GM12892 (cell line): ENCODE data around the gene MEGF11.

Source experiments
- DNase-seq: peaks from one replicate; pipeline ENCODE4 v3.0.0; 2011; ENCODE audit not compliant: insufficient read length
- FAIRE-seq: peaks from 2 replicates; lab custom pipeline; 2011; peaks lifted over from hg19 to GRCh38; lab: Jason Lieb, UNC
- POLR2A ChIP-seq: IDR thresholded peaks from 2 replicates; pipeline ENCODE4 v1.6.1; 2011; ENCODE audit warnings: low read depth, low read length, control low read depth
- POLR2AphosphoS5 ChIP-seq: IDR thresholded peaks from 2 replicates; pipeline ENCODE4 v1.6.1; 2011; ENCODE audit warnings: low read depth, low read length, control low read depth
- TAF1 ChIP-seq: IDR thresholded peaks from 2 replicates; pipeline ENCODE4 v1.6.1; 2011; ENCODE audit warnings: low read depth, mild to moderate bottlenecking, control low read depth, low read length, borderline replicate concordance

MEGF11 gene

DNA sequence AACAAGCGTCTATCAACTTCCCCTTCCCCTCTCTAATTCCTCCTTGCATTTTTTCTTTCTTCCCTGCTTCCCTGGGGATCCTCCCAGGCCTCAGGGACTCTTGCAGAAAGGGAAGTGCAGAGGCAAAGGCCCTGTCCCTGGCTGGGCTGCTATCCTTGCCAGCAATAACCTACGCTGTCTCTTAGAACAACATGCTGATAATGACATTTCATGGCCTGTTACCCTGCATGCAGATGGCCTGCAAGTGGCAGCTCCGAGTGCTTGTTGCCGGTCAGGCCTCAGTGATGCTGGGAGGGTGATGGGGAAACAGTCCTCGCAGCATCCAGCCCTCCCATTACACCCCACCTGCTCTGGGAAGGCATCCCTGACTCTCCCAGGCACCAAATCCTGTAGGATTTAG is 216.7 kb downstream of the MEGF11 start:
- no peak for TF ChIP-seq POLR2AphosphoS5
- TF ChIP-seq POLR2A, result no peak
- TF ChIP-seq TAF1, result no peak
- FAIRE-seq (no peak), DNase-seq (no peak)

DNA sequence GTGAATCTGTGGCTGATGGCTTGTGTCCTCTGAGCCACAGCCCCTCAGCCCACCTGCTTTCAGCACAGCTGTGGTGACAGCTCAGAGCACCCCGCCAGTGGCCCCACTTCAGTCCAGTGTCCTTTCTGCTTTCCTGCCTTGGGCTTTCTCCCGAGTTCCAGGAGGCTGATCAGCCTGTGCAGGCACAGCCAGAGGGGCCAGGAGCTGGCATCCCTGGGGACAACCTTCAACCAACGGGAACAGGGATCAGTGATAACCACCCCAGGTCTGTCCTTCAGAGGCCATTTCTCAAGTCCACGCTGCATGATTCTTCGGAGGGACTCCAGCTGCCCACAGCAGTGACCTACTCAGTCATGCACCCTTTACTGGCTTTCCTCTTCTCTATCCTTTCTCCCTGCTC is 217.6 kb downstream of the MEGF11 start:
- FAIRE-seq, result no peak
- no peak for TF ChIP-seq TAF1
- no peak for TF ChIP-seq POLR2AphosphoS5
- TF ChIP-seq POLR2A, result no peak
- DNase-seq, result no peak

DNA sequence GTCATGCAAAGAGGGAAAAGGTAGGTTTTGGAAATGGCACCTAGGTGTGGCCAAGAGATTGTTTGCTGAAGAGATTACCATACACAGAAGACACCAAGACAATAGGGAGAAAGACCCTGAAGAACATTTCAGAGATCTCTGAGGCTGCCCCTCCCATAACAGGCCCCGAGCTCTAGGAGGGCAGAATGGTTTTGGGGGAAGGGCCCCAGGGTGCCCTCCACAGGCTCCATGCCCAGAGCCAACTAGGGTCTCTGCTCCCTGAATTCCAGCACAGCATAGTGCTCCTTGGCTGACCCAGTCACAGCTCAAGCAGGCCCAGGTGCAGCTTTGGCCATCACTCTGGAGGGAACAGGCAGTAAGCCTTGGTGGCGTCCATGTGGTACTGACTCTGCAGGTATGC is 220.4 kb downstream of the MEGF11 start:
- FAIRE-seq, result no peak
- DNase-seq, result no peak
- no peak for TF ChIP-seq POLR2AphosphoS5
- TF ChIP-seq POLR2A, result no peak
- no peak for TF ChIP-seq TAF1

DNA sequence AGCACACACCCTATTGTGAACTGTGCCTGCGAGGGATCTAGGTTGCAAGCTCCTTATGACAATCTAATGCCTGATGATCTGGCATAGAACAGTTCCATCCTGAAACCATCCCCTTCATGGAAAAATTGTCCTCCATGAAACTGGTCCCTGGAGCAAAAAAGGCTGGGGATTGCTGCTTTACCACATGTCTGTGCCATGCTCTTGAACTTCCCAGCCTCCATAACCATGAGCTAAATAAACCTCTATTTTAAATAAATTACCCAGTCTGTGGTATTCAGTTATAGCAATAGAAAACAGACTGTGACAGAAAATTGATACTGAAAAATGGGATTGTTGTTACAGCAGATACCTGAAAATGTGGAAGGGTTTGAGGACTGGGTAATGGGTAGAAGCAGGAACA is 221.5 kb downstream of the MEGF11 start:
- no peak for FAIRE-seq
- TF ChIP-seq POLR2AphosphoS5 (no peak), TAF1 (no peak), POLR2A (no peak)
- no peak for DNase-seq

DNA sequence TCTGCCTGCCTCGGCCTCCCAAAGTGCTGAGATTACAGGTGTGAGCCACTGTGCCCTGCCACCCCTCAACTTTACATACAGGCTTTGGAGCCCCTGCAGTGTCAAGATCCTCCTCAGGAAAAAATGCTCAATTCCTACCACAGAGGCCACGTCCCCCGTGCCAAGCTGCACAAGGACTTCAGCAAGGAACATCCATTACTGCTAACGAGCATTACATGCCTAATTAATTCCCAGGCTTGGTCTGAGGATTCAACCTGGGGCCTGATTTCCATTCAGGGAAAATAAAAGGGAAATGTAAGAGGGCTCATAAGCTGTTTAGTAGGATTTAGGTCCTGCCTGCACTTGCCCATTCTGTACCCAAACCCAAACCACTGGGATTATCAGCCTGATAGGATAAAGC is 222.9 kb downstream of the MEGF11 start:
- DNase-seq, result no peak
- no peak for TF ChIP-seq TAF1
- TF ChIP-seq POLR2AphosphoS5, result no peak
- no peak for TF ChIP-seq POLR2A
- FAIRE-seq, result no peak

DNA sequence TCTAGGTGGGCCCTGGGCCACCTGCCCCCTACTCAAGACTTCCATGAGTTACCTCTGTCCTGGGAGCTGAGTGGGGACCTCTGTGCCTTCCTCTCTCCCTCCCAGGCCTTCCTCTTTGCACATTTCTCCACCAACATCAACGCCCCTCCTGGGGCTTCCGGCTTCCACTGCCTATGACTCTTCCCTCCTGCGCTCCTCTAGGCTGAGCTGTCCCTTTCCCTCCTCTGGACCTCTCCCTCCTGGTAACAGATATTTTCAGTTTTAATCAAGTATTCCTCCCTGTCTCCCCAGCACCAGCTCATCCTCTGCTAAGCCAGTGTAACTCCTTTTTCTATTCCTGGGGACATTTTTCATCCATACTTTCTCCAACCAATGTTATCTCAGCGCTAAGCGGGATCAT is 223.9 kb downstream of the MEGF11 start:
- DNase-seq, result no peak
- FAIRE-seq, result no peak
- TF ChIP-seq POLR2AphosphoS5 (no peak), POLR2A (no peak), TAF1 (no peak)

DNA sequence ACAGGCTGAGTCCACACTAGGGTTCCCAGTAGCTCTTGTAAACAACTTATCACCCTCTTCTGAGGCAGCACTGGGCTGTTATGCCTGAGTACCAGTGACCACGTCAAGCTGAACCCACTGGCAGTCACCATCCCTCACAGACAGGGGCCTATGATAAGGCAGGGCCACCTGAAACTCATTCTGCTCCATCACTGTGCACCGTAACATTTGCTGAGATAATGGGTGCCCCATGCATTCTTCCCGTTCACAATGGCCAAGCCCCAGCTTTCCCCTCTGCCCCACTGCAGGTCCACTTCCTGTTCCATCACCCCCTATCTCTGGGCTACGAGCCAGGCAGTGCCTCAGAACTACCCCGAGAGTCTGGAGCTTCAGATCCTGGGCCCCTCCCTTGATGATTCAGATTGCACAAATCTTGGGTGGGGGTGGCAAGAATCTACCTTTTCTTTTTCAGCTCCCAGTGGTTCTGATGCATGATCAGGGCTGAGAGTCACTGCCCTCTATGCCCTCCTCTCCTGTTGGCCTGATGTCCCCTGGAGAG is 226.2 kb downstream of the MEGF11 start:
- DNase-seq (no peak), FAIRE-seq (no peak)
- TF ChIP-seq TAF1, result no peak
- TF ChIP-seq POLR2A, result no peak
- TF ChIP-seq POLR2AphosphoS5, result no peak

DNA sequence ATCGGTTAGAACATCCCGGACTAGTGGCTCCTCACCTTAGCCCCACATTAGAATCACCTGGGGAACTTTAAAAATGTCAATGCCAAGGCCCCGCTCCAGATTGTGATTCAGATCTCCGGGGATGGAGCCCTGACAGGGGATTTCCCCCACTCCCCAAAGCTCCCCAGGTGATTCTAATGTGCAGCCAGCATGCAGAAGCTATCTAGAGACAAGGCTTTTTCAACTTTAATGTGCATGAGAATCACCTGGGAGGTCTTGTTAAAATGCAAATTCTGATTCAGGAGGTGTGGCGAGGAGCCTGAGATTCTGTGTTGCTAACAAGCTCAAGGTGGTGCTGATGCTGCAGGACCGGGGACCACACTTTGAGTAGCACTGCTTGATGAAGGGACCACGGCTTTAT is 227.6 kb downstream of the MEGF11 start:
- no peak for TF ChIP-seq POLR2AphosphoS5
- TF ChIP-seq POLR2A, result no peak
- no peak for TF ChIP-seq TAF1
- DNase-seq (no peak), FAIRE-seq (no peak)

DNA sequence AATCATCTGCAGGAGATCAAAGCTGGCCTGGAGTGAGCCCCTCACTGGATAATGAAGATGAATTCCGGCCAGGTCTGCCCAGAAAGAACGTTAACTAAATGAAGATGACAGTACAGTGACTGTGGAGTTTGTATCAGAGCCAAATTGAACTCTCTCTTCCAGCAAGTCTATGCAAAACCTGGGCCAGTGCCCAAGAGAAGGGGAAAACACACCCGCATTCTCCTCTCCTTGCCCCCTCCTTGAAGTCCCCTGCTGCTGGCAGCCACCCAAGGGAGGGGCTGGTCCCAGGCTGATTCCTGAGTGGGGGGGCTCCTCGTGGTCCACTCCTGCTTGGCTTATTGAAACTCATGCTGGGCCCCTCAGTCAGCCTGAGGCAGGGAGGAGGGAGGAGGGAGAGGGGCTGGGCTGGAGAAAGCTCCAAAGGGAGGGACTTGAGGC is 228.5 kb downstream of the MEGF11 start:
- no peak for FAIRE-seq
- TF ChIP-seq POLR2A (no peak), POLR2AphosphoS5 (no peak), TAF1 (no peak)
- DNase-seq, result no peak

DNA sequence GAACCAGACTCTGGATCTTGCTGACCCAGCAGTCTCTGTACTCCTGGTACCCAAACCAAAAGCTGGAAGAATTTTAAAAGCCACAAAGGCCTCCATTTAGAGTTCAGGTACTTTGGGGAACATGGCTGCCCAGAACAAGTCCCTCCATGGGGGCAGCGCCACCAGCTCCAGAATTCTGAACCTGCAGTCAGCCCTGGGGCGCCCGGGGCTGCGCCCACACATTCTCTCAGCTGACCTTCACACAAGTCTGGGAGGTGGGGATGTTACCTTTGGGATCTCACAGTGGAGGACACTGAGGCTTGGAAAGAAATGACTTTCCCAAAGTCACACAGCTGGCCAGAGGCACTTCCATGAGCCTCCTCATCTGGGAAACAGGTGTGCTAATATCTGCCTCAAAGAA is 229.4 kb downstream of the MEGF11 start:
- TF ChIP-seq TAF1, result no peak
- TF ChIP-seq POLR2AphosphoS5, result no peak
- TF ChIP-seq POLR2A, result no peak
- DNase-seq (no peak), FAIRE-seq (no peak)

DNA sequence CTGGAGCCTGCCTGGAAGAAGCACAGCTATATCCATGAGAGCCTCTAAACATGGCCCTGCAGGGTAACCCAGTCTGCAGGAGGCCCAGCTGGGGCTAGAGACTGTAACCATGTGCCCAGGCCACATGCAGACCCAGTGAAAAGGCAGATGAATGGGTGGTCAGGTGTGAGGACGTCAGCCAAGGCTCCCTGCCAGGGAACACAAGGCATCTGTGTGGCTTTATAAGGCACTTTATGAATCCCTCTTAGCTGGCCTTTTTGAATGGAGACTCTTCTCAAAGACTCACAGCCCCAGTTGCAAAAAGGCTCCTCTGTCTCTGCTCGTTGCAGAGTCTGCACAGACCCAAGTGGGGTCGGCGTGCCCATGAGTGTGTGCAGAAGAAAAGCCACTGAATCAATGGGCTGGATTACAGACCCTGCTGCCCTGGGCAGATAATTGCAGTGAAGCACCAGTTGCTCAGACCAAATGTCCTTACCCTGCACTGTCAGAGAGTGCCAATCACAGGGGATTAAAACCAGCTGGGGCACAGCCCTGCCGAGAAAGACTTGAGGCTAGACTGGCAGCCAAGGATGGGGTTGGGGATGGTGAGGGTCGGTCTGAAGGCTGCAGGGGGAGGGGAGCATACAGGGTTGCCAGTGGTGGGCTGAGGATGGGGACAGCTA is 230.1 kb downstream of the MEGF11 start:
- no peak for TF ChIP-seq POLR2A
- TF ChIP-seq TAF1, result no peak
- TF ChIP-seq POLR2AphosphoS5, result no peak
- DNase-seq (no peak), FAIRE-seq (no peak)

DNA sequence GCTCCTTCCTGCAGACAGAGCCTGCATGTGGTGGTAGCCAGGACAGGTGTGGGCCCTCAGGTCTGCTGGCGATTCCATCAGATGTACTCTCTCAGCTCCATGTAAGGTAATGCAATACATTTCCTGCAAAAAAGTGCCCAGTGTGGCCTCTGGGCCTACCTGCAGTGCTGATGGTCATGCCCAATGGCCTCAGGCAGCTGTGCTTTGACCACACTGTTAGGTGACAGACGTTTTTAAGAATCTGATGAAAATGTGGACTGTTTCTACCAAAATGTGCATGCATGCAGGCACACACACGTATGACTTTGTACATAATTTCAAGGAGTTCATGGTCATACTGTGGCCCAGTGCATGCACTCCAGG is 231.4 kb downstream of the MEGF11 start:
- DNase-seq (no peak), FAIRE-seq (no peak)
- no peak for TF ChIP-seq POLR2AphosphoS5
- no peak for TF ChIP-seq TAF1
- no peak for TF ChIP-seq POLR2A
